Large intestine (tissue), 3 donors: ENCODE measurements around the gene PTGDR2. TPM values are rescaled to one million over a fixed set of nuclear protein-coding genes. Genes with fewer than 3 reads are reported as not detected.
A peak's percentile ranks its signal among the peaks of the same experiment; 100 is the strongest.

Experiments used
- DNase-seq, 2 donors: peaks; one replicate each; pipeline versions ENCODE4 v3.0.0 to v3.0.0-alpha.2; 2013
- H3K27ac ChIP-seq: one replicate; pipeline ENCODE4 v1.5.1; 2013; ENCODE audit warnings: low read length
- H3K27me3 ChIP-seq: 2 replicates; pipeline ENCODE4 v1.6.1; 2013; ENCODE audit warnings: low read length; ENCODE audit not compliant: control insufficient read depth, insufficient read depth
- H3K36me3 ChIP-seq: 2 replicates; pipeline ENCODE4 v1.6.1; 2013; ENCODE audit warnings: low read length; ENCODE audit not compliant: control insufficient read depth, insufficient read depth
- H3K4me1 ChIP-seq: one replicate; pipeline ENCODE4 v1.6.1; 2013; ENCODE audit warnings: low read length; ENCODE audit not compliant: control insufficient read depth, insufficient read depth
- H3K4me3 ChIP-seq: one replicate; pipeline ENCODE4 v1.5.1; 2013; ENCODE audit warnings: low read length
- H3K9me3 ChIP-seq: one replicate; pipeline ENCODE4 v1.6.1; 2013; ENCODE audit warnings: mild to moderate bottlenecking, low read depth, low read length, moderate library complexity; ENCODE audit not compliant: control insufficient read depth
- WGBS: methylation state at CpG from one replicate; pipeline ENCODE4 v1.1.5; 2013; ENCODE audit warnings: low lambda C conversion rate; ENCODE audit not compliant: insufficient coverage; 5-methylcytosine and 5-hydroxymethylcytosine counted together
- polyA plus RNA-seq: library from polyadenylated mRNA; unstranded; fragments of 120-200 nt; gene quantifications from one replicate; pipeline ENCODE4 v1.2.1, GENCODE V29; 2013

Gene PTGDR2
- polyA plus RNA-seq, 1 donor: 5.0 TPM

DNA sequence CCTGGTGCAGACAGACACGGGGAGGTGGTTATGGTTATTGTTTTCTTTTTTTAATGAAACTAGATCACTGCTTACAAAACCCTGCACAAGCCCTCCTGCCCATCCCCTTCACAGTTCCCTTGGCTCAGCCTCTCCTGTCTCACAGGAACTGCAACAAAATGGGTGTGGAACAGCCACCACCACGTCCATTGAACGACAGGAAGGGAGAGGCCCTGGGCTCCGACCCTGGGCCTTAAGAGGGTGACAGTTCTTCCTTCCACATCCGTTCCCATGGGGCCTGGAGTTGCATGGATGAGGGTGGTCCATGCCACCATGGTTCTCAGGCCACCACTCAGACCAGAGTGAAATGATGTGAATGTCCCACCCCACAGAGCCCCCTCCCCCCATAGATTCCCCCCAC is 34.9 kb upstream of the PTGDR2 start:
- H3K27ac ChIP-seq: no peak overlapping the region
- no peak overlapping the region for H3K4me3 ChIP-seq
- no peaks in the 10 kb centered on the region for H3K27me3 ChIP-seq
- H3K36me3 ChIP-seq: peaks cover 42% of the 10 kb centered on the region
- no peak for DNase-seq
- H3K9me3 ChIP-seq: no peaks in the 10 kb centered on the region
- no peaks in the 10 kb centered on the region for H3K4me1 ChIP-seq
- WGBS: no CpG with 5 or more reads among the region's 5 CpGs

DNA sequence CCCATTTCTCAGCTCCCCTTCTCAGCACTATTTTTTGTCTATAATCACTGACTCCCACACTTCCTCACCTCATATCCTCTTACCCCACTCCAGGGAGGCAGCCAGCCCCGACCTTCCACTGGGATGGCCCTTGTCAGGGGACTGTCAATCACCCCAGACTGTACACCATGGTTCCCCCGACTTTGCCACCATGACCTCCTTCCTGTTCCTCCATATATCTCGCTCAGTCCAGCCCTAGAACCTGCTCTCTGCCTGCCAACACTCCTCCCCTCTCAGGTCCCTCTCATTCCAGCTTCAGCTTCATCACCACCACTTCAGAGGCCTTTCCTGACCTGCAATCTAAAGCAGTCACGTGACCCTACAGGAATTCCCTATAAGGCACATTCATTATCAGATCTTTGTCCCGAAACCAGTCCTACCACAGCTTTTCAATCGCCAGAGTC is 34.1 kb upstream of the PTGDR2 start:
- no peaks in the 10 kb centered on the region for H3K9me3 ChIP-seq
- 89% methylated on average over 1 of the region's 6 CpGs for WGBS
- peak in 1 of 2 donors; percentile 41 for DNase-seq
- no peak overlapping the region for H3K4me3 ChIP-seq
- H3K36me3 ChIP-seq: peaks cover 38% of the 10 kb centered on the region
- no peaks in the 10 kb centered on the region for H3K27me3 ChIP-seq
- no peak overlapping the region for H3K27ac ChIP-seq
- H3K4me1 ChIP-seq: no peaks in the 10 kb centered on the region

DNA sequence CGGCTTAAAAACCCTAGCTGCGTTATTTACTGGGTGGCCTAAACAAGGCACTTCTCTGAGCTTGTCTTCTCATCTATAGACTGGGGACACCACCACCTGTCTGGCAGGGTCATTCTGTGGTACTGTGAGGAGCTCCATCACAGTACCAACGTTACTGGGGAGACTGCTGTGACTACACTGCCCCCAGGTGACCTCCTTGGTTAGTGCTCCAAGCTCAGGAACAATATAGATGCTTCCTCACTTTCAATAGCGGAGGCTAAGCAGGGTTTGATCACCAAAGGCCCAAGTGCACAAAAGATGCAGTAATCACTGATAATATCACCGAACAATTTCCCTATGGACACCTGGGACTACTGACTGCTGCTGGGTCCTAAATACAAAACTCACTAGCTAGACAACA is 31.8 kb upstream of the PTGDR2 start:
- Histone ChIP-seq H3K27me3 (no peaks in the 10 kb centered on the region), H3K4me1 (no peaks in the 10 kb centered on the region), H3K4me3 (no peak overlapping the region), H3K9me3 (no peaks in the 10 kb centered on the region), H3K36me3 (peaks cover 15% of the 10 kb centered on the region), H3K27ac (no peak overlapping the region)
- peak; percentile 48 to 53 for DNase-seq
- WGBS: no CpG with 5 or more reads among the region's 5 CpGs

DNA sequence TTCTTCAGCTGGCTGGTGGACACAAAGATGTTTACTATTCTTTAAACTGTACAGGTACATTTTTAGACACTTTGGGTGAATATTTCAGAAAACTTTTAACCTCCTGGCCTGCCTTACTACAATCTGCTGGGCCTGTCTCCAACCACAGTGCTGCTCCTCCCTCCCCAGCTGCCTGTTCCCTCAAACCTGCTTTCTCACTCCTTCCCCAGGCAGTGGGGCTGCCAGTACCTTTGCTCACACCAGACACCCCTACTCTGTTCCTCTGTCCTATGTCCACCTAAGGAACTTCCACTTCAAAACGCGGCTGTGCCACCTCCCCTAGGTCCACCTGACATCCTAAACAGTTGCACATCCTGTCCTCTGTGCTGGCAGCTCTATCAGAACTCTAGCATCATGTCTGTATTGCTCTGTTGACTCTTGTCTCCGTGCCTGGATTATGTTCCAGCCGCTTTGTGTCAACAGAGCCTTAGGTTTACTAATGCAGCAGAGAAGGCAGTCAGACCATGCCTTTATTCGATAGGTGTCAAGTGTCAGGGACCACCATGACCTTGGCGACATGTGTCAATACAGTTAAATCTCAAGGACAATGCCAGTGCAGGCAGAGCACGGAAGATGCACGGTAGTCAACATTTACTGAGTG is 25.0 kb upstream of the PTGDR2 start:
- no peaks in the 10 kb centered on the region for H3K4me1 ChIP-seq
- DNase-seq: no peak
- H3K4me3 ChIP-seq: no peak overlapping the region
- no CpG with 5 or more reads among the region's 8 CpGs for WGBS
- no peaks in the 10 kb centered on the region for H3K27me3 ChIP-seq
- no peak overlapping the region for H3K27ac ChIP-seq
- H3K9me3 ChIP-seq: no peaks in the 10 kb centered on the region
- peaks cover 14% of the 10 kb centered on the region for H3K36me3 ChIP-seq

DNA sequence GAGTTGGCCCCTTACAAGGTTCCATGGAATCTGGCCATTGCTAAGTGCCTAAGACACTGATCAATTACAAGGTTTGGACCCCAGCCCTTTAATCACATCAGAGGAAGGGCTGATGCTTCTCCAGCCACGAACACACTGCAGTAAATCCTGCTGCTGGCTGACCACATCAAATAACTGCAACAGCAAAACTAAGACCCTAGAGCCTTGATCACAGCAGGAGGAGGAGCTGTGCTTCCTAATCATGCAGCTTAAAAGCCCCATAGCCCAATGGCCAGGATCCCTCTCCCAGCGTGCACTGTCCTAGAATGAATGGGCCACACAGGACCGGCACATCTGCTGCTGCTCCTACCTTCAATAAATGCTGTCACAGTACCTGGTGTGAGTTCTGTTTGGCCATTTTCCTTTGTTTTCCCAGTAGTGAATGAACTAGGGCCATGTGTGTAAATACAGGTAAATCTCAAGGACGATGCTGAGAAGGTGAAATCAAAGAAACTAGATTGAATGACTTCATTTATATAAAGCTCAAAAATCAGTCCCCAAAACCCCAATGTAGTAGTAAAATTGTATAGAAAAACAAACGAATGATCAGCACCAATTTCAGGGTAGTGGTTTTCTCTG is 24.3 kb upstream of the PTGDR2 start:
- DNase-seq: no peak
- Histone ChIP-seq H3K27ac (no peak overlapping the region), H3K36me3 (peaks cover 14% of the 10 kb centered on the region), H3K4me1 (peaks cover 5% of the 10 kb centered on the region), H3K4me3 (no peak overlapping the region), H3K27me3 (no peaks in the 10 kb centered on the region), H3K9me3 (no peaks in the 10 kb centered on the region)
- WGBS: no CpG with 5 or more reads among the region's 5 CpGs

DNA sequence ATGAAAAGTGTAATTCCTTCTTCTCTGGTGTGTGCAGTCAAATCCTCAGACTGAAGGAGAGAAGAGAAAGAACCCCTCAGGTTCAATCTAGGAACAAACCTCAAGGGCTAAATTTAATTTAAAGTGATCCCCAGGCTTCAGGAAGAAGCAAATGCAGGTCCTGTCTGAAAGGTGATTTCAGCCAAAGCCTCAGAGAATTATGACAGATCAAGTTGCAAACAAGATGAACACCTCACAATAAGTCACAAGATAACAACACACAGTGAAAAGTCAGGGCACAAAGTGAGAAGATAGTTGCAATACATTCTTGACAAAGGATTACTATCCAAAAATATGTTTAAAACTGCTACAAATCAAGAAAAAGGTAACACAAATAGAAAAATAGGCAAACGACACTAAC is 23.4 kb upstream of the PTGDR2 start:
- Histone ChIP-seq H3K27ac (no peak overlapping the region), H3K9me3 (no peaks in the 10 kb centered on the region), H3K27me3 (no peaks in the 10 kb centered on the region), H3K4me3 (no peak overlapping the region), H3K4me1 (peaks cover 8% of the 10 kb centered on the region), H3K36me3 (peaks cover 14% of the 10 kb centered on the region)
- DNase-seq: no peak
- no CpG with 5 or more reads among the region's 1 CpG for WGBS

DNA sequence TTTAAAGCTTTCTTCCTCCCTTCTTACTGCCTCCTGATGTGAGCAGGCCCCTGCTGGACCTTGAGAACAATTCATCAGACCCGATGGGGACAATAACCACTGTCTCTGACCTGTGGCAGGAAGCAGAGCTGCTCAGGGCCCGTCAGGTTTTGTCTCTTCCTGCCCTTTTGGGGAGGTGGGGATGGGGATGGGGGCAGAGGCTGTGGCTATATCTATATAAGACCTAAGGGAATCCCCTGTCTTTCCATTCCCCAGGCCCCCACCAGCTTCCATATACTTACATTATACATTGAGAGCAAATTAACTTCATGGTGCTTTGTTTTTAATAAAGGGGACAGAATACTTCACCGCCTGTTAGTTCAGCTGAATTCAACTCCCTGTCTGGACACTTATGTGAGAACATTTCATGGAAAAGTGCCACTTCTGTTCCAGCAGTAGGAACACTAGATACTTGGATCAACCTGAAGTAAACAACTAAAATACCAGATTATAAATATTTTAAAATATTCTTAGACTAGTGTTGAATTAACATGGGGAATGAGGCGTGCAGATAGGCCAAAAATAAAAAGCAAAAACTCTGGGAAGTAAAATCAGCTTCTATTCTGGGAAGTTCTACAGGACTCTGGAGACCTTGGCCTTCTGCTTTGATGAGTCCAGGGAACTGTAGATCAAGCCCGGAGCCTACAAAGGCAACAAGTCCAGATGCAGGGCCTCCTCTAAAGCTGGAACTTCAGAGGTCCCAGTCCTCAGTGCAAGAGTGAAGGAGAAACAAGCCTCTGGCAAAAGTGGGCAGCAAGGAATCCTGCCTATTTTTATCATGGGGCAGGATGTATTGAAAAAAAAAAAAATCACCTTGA is 22.7 kb upstream of the PTGDR2 start:
- no peaks in the 10 kb centered on the region for H3K9me3 ChIP-seq
- peaks cover 8% of the 10 kb centered on the region for H3K4me1 ChIP-seq
- no peak overlapping the region for H3K27ac ChIP-seq
- no peak overlapping the region for H3K4me3 ChIP-seq
- H3K27me3 ChIP-seq: no peaks in the 10 kb centered on the region
- no peak for DNase-seq
- WGBS: 57% methylated on average over 1 of the region's 5 CpGs
- H3K36me3 ChIP-seq: peaks cover 14% of the 10 kb centered on the region

DNA sequence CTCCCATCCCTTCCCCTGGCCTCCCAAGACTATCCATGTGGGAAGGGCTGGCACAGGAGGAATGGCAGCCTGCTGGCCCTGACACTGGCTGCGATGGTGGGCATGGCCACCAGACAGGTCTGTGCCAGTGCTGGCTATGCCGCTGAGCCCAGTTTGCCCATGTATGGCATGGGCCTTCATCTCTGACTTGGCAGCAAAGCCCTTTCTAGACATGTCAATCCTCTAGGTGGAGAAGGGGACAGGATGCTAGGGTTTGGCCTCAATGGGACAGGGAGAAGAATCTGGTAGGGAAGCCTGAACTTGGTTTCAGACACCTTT is 20.4 kb upstream of the PTGDR2 start:
- peaks cover 8% of the 10 kb centered on the region for H3K4me1 ChIP-seq
- H3K4me3 ChIP-seq: no peak overlapping the region
- no peak for DNase-seq
- H3K9me3 ChIP-seq: no peaks in the 10 kb centered on the region
- WGBS: no CpG with 5 or more reads among the region's 2 CpGs
- no peak overlapping the region for H3K27ac ChIP-seq
- H3K36me3 ChIP-seq: peaks cover 14% of the 10 kb centered on the region
- H3K27me3 ChIP-seq: no peaks in the 10 kb centered on the region

DNA sequence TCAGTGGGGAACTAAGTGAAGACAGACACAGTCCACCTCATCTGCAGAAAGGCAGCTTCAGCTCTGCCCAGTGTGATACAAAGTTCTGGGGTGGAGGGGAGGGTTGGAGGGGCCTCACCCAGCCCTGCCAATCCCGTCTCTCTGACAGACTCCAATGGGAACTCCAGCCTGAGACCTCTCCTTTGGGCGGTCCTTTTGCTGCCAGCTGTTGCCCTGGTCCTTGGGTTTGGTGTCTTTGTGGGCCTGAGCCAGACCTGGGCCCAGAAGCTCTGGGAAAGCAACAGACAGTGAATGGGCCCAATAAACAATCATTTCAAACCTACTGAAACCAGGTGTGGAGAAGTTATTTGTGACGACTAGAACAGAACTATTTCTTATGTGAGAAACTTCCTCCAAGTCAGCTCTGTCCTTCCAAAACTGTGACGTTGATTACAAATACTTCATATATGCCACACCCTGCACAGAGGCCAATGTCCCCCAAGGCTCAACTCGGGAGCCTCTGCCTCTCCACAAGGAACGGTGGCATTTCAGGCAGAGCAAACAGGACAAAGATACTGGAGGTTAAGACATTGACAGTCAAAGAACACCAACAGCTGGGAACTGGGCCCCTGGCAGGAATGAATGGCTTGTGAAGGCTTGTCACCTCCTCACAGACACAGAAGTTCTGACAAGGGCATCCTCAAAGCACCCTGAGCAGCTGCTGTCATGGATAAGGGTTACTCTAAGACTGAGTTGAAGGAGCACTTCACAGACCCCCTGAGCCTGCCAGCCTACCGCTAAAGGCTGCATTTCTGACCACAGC is 19.8 kb upstream of the PTGDR2 start:
- WGBS: 20% methylated on average over 1 of the region's 7 CpGs
- Histone ChIP-seq H3K4me1 (peaks cover 8% of the 10 kb centered on the region), H3K4me3 (no peak overlapping the region), H3K36me3 (peaks cover 10% of the 10 kb centered on the region), H3K27ac (peak overlapping the region; percentile 18), H3K27me3 (no peaks in the 10 kb centered on the region), H3K9me3 (no peaks in the 10 kb centered on the region)
- peak; percentile 30 to 64 for DNase-seq
